OCI-LY7 (cell line): Measurements from ENCODE around the gene STK32C. TPM values are rescaled to one million over a fixed set of nuclear protein-coding genes. Genes with fewer than 3 reads are reported as not detected.

Experiments
- BruUV-seq: library from RNA; stranded (reverse); fragments of 400-500 nt; replicated peaks from 2 replicates; lab custom pipeline; 2021; lab: Mats Ljungman, UMichigan
- CTCF ChIA-PET: fragments of 300-600 bp; sonication (Branson Sonifier 250); formaldehyde crosslinking; loops from one replicate; lab custom pipeline; 2022; ENCODE audit warnings: antibody characterized with exemption; ENCODE audit not compliant: unreplicated experiment; lab: Charles Lee
- POLR2A ChIA-PET: fragments of 300-600 bp; sonication (Branson Sonifier 250); formaldehyde crosslinking; loops from one replicate; lab custom pipeline; 2022; ENCODE audit warnings: antibody characterized with exemption; lab: Charles Lee
- DNase-seq: peaks from one replicate; pipeline ENCODE4 v3.0.0-alpha.2; 2015; ENCODE audit warnings: low spot score
- H2AFZ ChIP-seq: fragments of 200-600 bp; sonication (generic), shearing (Covaris generic); 2 replicates; pipeline ENCODE4 v1.6.1; 2014; ENCODE audit warnings: mild to moderate bottlenecking, antibody characterized with exemption, low read length, moderate library complexity
- H3K27ac ChIP-seq: fragments of 200-600 bp; sonication (generic); 2 replicates; pipeline ENCODE4 v1.5.1; 2014; ENCODE audit warnings: mixed run types, low read depth, mild to moderate bottlenecking, moderate library complexity, low read length, inconsistent platforms; ENCODE audit not compliant: poor library complexity, severe bottlenecking
- H3K36me3 ChIP-seq: fragments of 200-600 bp; sonication (generic); 2 replicates; pipeline ENCODE4 v1.6.1; 2014; ENCODE audit warnings: mild to moderate bottlenecking, antibody characterized with exemption, low read length, moderate library complexity, mixed read lengths; ENCODE audit not compliant: insufficient read depth
- H3K4me1 ChIP-seq: fragments of 200-600 bp; sonication (generic); 2 replicates; pipeline ENCODE4 v1.5.1; 2014; ENCODE audit warnings: mild to moderate bottlenecking, low read length; ENCODE audit not compliant: insufficient read depth, poor library complexity, severe bottlenecking
- H3K4me2 ChIP-seq: fragments of 200-600 bp; sonication (generic); 2 replicates; pipeline ENCODE4 v1.6.1; 2014; ENCODE audit warnings: mild to moderate bottlenecking, low read length
- H3K4me3 ChIP-seq: fragments of 200-600 bp; sonication (generic); 2 replicates; pipeline ENCODE4 v1.5.1; 2014; ENCODE audit warnings: mild to moderate bottlenecking, low read depth, low read length; ENCODE audit not compliant: poor library complexity, severe bottlenecking
- H3K79me2 ChIP-seq: fragments of 200-600 bp; sonication (generic); 2 replicates; pipeline ENCODE4 v1.6.1; 2016; ENCODE audit warnings: low read depth, mild to moderate bottlenecking, low read length, moderate library complexity, mixed read lengths; ENCODE audit not compliant: insufficient read depth
- H3K9me2 ChIP-seq: fragments of 200-600 bp; sonication (generic); 2 replicates; pipeline ENCODE4 v1.6.1; 2016; ENCODE audit warnings: mild to moderate bottlenecking, low read length, mixed read lengths; ENCODE audit not compliant: insufficient read depth
- H3K9me3 ChIP-seq: fragments of 200-600 bp; sonication (generic); 2 replicates; pipeline ENCODE4 v1.6.1; 2014; ENCODE audit warnings: mild to moderate bottlenecking, mixed run types, low read length, mixed read lengths
- H4K20me1 ChIP-seq: fragments of 200-600 bp; sonication (generic); 2 replicates; pipeline ENCODE4 v1.6.1; 2014; ENCODE audit warnings: mild to moderate bottlenecking, antibody characterized with exemption, low read length, moderate library complexity, mixed read lengths; ENCODE audit not compliant: insufficient read depth
- CTCF ChIP-seq: fragments of 200-600 bp; sonication (generic); conservative IDR thresholded peaks from 2 replicates; pipeline ENCODE4 v1.5.1; 2014; ENCODE audit warnings: mild to moderate bottlenecking, antibody characterized with exemption, low read length, moderate library complexity, mixed read lengths
- EZH2phosphoT487 ChIP-seq: fragments of 200-600 bp; sonication (generic); IDR thresholded peaks from 2 replicates; pipeline ENCODE4 v1.6.1; 2018; ENCODE audit warnings: low read depth, borderline replicate concordance, mild to moderate bottlenecking, mixed run types, antibody characterized with exemption, low read length, moderate library complexity, mixed read lengths
- intact Hi-C: fragments of 100-400 bp; cut with micrococcal nuclease; formaldehyde crosslinking; loops from one replicate; pipeline ENCODE4 v1.10.0; 2022; ENCODE audit not compliant: unreplicated experiment
- total RNA-seq, 2 experiments: library from RNA; depleted of rRNA in 1 of 2; stranded (reverse); fragments of >200 nt in 1 of 2; shearing (Covaris generic) in 1 of 2; gene quantifications; 2 replicates each; pipeline ENCODE4 v1.2.3, GENCODE V29; 2014 to 2022

Gene STK32C
- total RNA-seq, 2 experiments from 2014 or later: 13.1 to 30.4 TPM

- intact Hi-C loops: loop anchor here (10.0 kb wide), 1 partner anchor 227 kb away; no protein-coding TSS in a partner anchor
- Histone ChIP-seq H3K4me2 (no peak overlapping the region), H3K9me3 (no peaks in the 10 kb centered on the region), H2AFZ (no peak overlapping the region), H3K27ac (no peak overlapping the region), H3K9me2 (no peaks in the 10 kb centered on the region), H3K4me1 (no peaks in the 10 kb centered on the region), H3K4me3 (no peak overlapping the region), H3K79me2 (no peaks in the 10 kb centered on the region), H3K36me3 (no peaks in the 10 kb centered on the region), H4K20me1 (no peaks in the 10 kb centered on the region)
- no TSS peak for BruUV-seq
- no peak for TF ChIP-seq EZH2phosphoT487
- DNase-seq: no peak
- POLR2A ChIA-PET: no interaction called here
- CTCF ChIA-PET: no interaction called here
Measured at GRCh38 chr10:132227851-132228390, 79.8 kb downstream of the STK32C start.

DNA sequence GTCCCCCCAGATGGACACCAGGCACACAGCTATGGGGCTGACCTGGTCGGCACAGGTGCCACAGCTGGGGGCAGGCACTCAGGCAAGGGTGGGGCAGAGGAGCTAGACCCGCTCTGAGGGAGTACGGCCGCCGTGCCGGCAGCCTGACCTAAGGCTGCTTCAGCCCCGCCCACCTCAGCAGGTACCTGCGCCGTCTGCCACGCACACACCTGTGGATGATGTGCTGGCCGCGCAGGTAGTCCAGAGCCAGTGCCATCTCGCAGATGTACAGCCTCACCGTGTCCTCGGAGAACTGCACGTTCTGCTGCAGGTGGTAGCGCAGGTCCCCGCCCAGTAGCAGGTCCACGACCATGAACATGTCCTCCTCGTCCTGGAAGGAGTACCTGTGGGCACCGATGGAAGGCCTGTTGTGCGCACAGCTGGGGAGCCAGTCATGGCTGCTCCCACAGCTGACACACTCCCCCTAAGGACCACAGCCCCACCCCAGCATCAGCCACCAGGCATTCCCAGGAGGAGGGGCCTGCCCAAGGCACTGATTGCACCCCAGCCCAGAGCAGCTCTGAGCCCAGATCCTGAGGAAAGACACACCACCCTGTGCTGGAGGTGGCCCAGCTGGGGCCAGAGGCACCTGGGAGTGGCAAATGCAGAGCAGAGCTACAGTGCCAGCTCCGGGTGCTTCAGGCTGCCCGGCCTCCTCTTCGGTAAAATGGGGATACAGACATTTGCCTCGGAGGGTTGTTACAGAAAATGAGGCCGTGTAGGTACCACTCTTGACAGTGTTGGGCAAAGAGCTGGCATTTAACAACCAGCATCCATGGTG is 81.0 kb downstream of the STK32C start:
- H2AFZ ChIP-seq: no peak overlapping the region
- no peak for DNase-seq
- no peak overlapping the region for H3K4me2 ChIP-seq
- TF ChIP-seq EZH2phosphoT487: no peak
- no peak for TF ChIP-seq CTCF
- CTCF ChIA-PET: no interaction called here
- POLR2A ChIA-PET: no interaction called here
- H3K4me3 ChIP-seq: no peak overlapping the region
- H3K4me1 ChIP-seq: no peaks in the 10 kb centered on the region
- BruUV-seq: no TSS peak
- no peaks in the 10 kb centered on the region for H3K79me2 ChIP-seq
- H3K9me2 ChIP-seq: no peaks in the 10 kb centered on the region
- H3K27ac ChIP-seq: no peak overlapping the region
- H4K20me1 ChIP-seq: no peaks in the 10 kb centered on the region
- intact Hi-C loops: loop anchor here (10.0 kb wide), 1 partner anchor 228 kb away; no protein-coding TSS in a partner anchor
- no peaks in the 10 kb centered on the region for H3K9me3 ChIP-seq
- no peaks in the 10 kb centered on the region for H3K36me3 ChIP-seq

DNA sequence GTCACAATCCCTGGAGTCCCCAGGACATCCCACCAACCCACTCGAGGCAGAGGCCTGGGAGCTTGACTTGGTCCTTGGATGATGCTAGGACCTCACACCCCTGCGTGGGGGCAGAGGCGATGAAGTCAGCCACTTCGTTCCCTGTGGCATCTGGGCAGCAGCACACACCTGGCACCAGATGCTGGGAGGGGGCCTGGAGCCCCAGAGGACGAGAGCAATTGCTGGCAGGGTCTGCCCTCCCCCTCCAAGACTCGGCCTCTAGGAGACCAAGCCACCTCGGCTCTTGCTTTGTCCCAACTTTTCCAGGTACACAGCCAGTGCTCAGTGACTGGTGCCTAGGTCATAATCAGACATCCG is 81.9 kb downstream of the STK32C start:
- BruUV-seq: no TSS peak

More for the DNA sequence above, 81.9 kb downstream of the STK32C start:
- no peak for DNase-seq
- H3K9me2 ChIP-seq: no peaks in the 10 kb centered on the region
- H3K4me2 ChIP-seq: no peak overlapping the region
- H3K4me1 ChIP-seq: no peaks in the 10 kb centered on the region
- no peak overlapping the region for H2AFZ ChIP-seq
- no peak for TF ChIP-seq EZH2phosphoT487
- no peak for TF ChIP-seq CTCF
- H3K9me3 ChIP-seq: no peaks in the 10 kb centered on the region
- no peaks in the 10 kb centered on the region for H3K36me3 ChIP-seq
- ChIA-PET POLR2A (no interaction called here), CTCF (no interaction called here)
- intact Hi-C loops: loop anchor here (10.0 kb wide), 1 partner anchor 229 kb away; no protein-coding TSS in a partner anchor
- H4K20me1 ChIP-seq: no peaks in the 10 kb centered on the region
- no peak overlapping the region for H3K27ac ChIP-seq
- no peaks in the 10 kb centered on the region for H3K79me2 ChIP-seq
- no peak overlapping the region for H3K4me3 ChIP-seq
